Heart left ventricle (tissue), 13 donors: ENCODE measurements around the gene OPCML.

Source experiments
- CTCF ChIP-seq, 12 donors: fragments of 200-600 bp; sonication (generic) in 4 of 12; IDR thresholded peaks; one replicate each; pipeline versions ENCODE4 v1.5.0 to v1.8.0; 2018 to 2022; ENCODE audit warnings: antibody characterized with exemption in 12 of 12, mild to moderate bottlenecking in 5 of 12
- POLR2A ChIP-seq, 2 donors: fragments of 450-650 bp; IDR thresholded peaks; one replicate each; pipeline ENCODE4 v1.6.1; 2017; ENCODE audit warnings: antibody characterized with exemption in 2 of 2, mild to moderate bottlenecking in 2 of 2, moderate library complexity in 2 of 2
- donor health status: ischemic (EF 13 %, LVEDD 7.1; RV severe dilation, severe dysfunction).
- donor health status: DM: no; HTN: yes; CAD: no.
- donor health status: DM: no; HTN: no; CAD: no.
- donor health status: ischemic (EF 25% LVEDD 6.9; RV normal size, moderate dysfunction).
- donor health status: ischemic (EF 25% LVEDD 5.7; RV mildly dilated, moderate dysfunction).
- donor health status: ischemic (EF 35%, LVEDD 5.7; RV mildly dilated, moderate dysfunction).
- donor health status: nonischemic (EF 11% LVEDD 7.7; RV severe dilation, severe dysfunction).
- donor health status: DM: yes; HTN: yes; CAD: no.
- donor health status: PGD.
- donor health status: ischemic (EF 29% LVEDD 5.4; RV normal size, mild dysfunction).
- donor health status: nonischemic (EF 23%, LVEDD 6.1; RV moderate dilation, normal function).

GRCh38 chr11:133047036-133047770, 485.1 kb downstream of the OPCML start:
- TF ChIP-seq CTCF (IDR thresholded peaks at IDR 0.05) = no peak
- no peak for TF ChIP-seq POLR2A (IDR thresholded peaks at IDR 0.05)
